SK-N-SH (cell line): ENCODE data around the gene MRPL36. TPM values are rescaled to one million over a fixed set of nuclear protein-coding genes. Genes with fewer than 3 reads are reported as not detected.

Source experiments
- CTCF ChIA-PET: fragments of 300-600, 350-600 bp; formaldehyde crosslinking; extraction: SDS; loops from one replicate; lab custom pipeline; 2021; lab: Yijun Ruan, JAX
- POLR2A ChIA-PET: fragments of 350-600 bp; sonication (Branson Sonifier 250); formaldehyde crosslinking; extraction: SDS; loops from one replicate; lab custom pipeline; 2020; ENCODE audit warnings: antibody characterized with exemption, inconsistent platforms; lab: Yijun Ruan, JAX
- DNase-seq: peaks from one replicate; pipeline ENCODE4 v3.0.0; 2012
- H2AFZ ChIP-seq: fragments of 200-600 bp; sonication (generic); 2 replicates; pipeline ENCODE4 v1.8.1; 2016; ENCODE audit warnings: antibody characterized with exemption, mild to moderate bottlenecking, low read depth
- H3F3A ChIP-seq: fragments of 200-600 bp; sonication (generic); replicated peaks from 2 replicates; pipeline ENCODE3; 2016; ENCODE audit warnings: antibody characterized with exemption, mild to moderate bottlenecking; ENCODE audit not compliant: insufficient read depth
- H3K27ac ChIP-seq, 2 experiments: fragments of 200-500 bp in 1 of 2; fragments of 200-600 bp in 1 of 2; sonication (Bioruptor generic) in 1 of 2; sonication (generic), shearing (Covaris generic) in 1 of 2; 2 replicates each; pipeline versions ENCODE4 v1.5.1 to v1.6.1; 2014 to 2016; ENCODE audit warnings: low read depth in 2 of 2, inconsistent platforms in 1 of 2, low read length in 1 of 2, mild to moderate bottlenecking in 1 of 2, mixed read lengths in 1 of 2
- H3K27me3 ChIP-seq: fragments of 200-600 bp; sonication (generic), shearing (Covaris generic); 2 replicates; pipeline ENCODE4 v1.6.1; 2016; ENCODE audit warnings: mixed run types; ENCODE audit not compliant: insufficient read depth
- H3K36me3 ChIP-seq, 2 experiments: fragments of 200-500 bp in 1 of 2; fragments of 200-600 bp in 1 of 2; sonication (Bioruptor generic) in 1 of 2; sonication (generic) in 1 of 2; replicated peaks in 1 of 2; 2 replicates each; pipeline versions ENCODE3 to v1.5.1; 2014 to 2016; ENCODE audit warnings: low read length in 1 of 2, mild to moderate bottlenecking in 1 of 2; ENCODE audit not compliant: insufficient read depth in 2 of 2, control insufficient read depth in 1 of 2
- H3K4me1 ChIP-seq, 2 experiments: fragments of 200-500 bp in 1 of 2; fragments of 200-600 bp in 1 of 2; sonication (Bioruptor generic) in 1 of 2; sonication (generic), shearing (Covaris generic) in 1 of 2; 2 replicates each; pipeline versions ENCODE4 v1.5.1 to v1.6.1; 2014 to 2016; ENCODE audit warnings: low read depth in 1 of 2, low read length in 1 of 2, mixed run types in 1 of 2; ENCODE audit not compliant: insufficient read depth in 2 of 2, control insufficient read depth in 1 of 2
- H3K4me2 ChIP-seq: fragments of 200-600 bp; sonication (generic), shearing (Covaris generic); 2 replicates; pipeline ENCODE4 v1.6.1; 2017; ENCODE audit warnings: mixed run types
- H3K4me3 ChIP-seq, 2 experiments: fragments of 200-500 bp in 1 of 2; fragments of 200-600 bp in 1 of 2; sonication (Bioruptor generic) in 1 of 2; sonication (generic), shearing (Covaris generic) in 1 of 2; 2 replicates each; pipeline versions ENCODE4 v1.5.1 to v1.8.1; 2014 to 2016; ENCODE audit warnings: low read depth in 2 of 2, inconsistent platforms in 1 of 2, low read length in 1 of 2, mild to moderate bottlenecking in 1 of 2, mixed read lengths in 1 of 2, moderate library complexity in 1 of 2
- H3K79me2 ChIP-seq: fragments of 200-600 bp; sonication (generic); 2 replicates; pipeline ENCODE4 v1.8.1; 2017; ENCODE audit warnings: mild to moderate bottlenecking; ENCODE audit not compliant: insufficient read depth
- H3K9ac ChIP-seq: fragments of 200-600 bp; sonication (generic); 2 replicates; pipeline ENCODE4 v1.6.1; 2017; ENCODE audit warnings: mixed run types
- H3K9me2 ChIP-seq: fragments of 200-600 bp; sonication (generic); 2 replicates; pipeline ENCODE4 v1.6.1; 2017; ENCODE audit warnings: mixed run types
- H3K9me3 ChIP-seq: fragments of 200-600 bp; sonication (generic); 2 replicates; pipeline ENCODE4 v1.6.1; 2017; ENCODE audit warnings: mixed run types, mild to moderate bottlenecking, moderate library complexity
- H4K20me1 ChIP-seq: fragments of 200-600 bp; sonication (generic); 2 replicates; pipeline ENCODE4 v1.6.1; 2017; ENCODE audit warnings: mild to moderate bottlenecking, mixed run types; ENCODE audit not compliant: insufficient read depth
- ELF1 ChIP-seq: IDR thresholded peaks from 2 replicates; pipeline ENCODE4 v1.4.0; 2012
- EP300 ChIP-seq, 2 experiments: IDR thresholded peaks; 2 replicates each; pipeline versions ENCODE4 v1.4.0 to v1.6.1; 2012; ENCODE audit warnings: borderline replicate concordance in 1 of 2, low read depth in 1 of 2, low read length in 1 of 2
- FOXJ3 ChIP-seq: sonication (generic); formaldehyde crosslinking; IDR thresholded peaks from 2 replicates; pipeline ENCODE4 v1.5.1; 2020; ENCODE audit warnings: mild to moderate bottlenecking, missing genetic modification reagents
- FOXM1 ChIP-seq: IDR thresholded peaks from 2 replicates; pipeline ENCODE4 v1.4.0; 2012; ENCODE audit warnings: low read depth, mild to moderate bottlenecking
- GABPA ChIP-seq: IDR thresholded peaks from 2 replicates; pipeline ENCODE4 v1.4.0; 2012; ENCODE audit warnings: low read depth, mild to moderate bottlenecking
- JUND ChIP-seq: IDR thresholded peaks from 2 replicates; pipeline ENCODE4 v1.4.0; 2012
- MAX ChIP-seq: IDR thresholded peaks from 2 replicates; pipeline ENCODE4 v1.4.0; 2012; ENCODE audit warnings: low read depth
- MEF2A ChIP-seq: IDR thresholded peaks from 2 replicates; pipeline ENCODE4 v1.4.0; 2012; ENCODE audit warnings: low read depth, borderline replicate concordance
- MXI1 ChIP-seq: IDR thresholded peaks from 2 replicates; pipeline ENCODE4 v1.6.1; 2012; ENCODE audit warnings: mild to moderate bottlenecking, low read depth, low read length, improper control_type of control experiment
- NFIC ChIP-seq: IDR thresholded peaks from 2 replicates; pipeline ENCODE4 v1.4.0; 2012; ENCODE audit warnings: borderline replicate concordance
- NRF1 ChIP-seq: IDR thresholded peaks from 2 replicates; pipeline ENCODE4 v1.6.1; 2012; ENCODE audit warnings: low read depth, mild to moderate bottlenecking, low read length
- POLR2AphosphoS5 ChIP-seq: IDR thresholded peaks from 2 replicates; pipeline ENCODE4 v1.6.1; 2012; ENCODE audit warnings: low read depth, low read length
- RAD21 ChIP-seq: IDR thresholded peaks from 2 replicates; pipeline ENCODE4 v1.6.1; 2012; ENCODE audit warnings: mild to moderate bottlenecking, low read length
- RXRA ChIP-seq: IDR thresholded peaks from 2 replicates; pipeline ENCODE4 v1.4.0; 2012; ENCODE audit warnings: low read depth, mild to moderate bottlenecking, borderline replicate concordance
- SMC3 ChIP-seq: IDR thresholded peaks from 2 replicates; pipeline ENCODE4 v1.6.1; 2012; ENCODE audit warnings: low read depth, low read length, improper control_type of control experiment
- TAF1 ChIP-seq: IDR thresholded peaks from 2 replicates; pipeline ENCODE4 v1.6.1; 2012; ENCODE audit warnings: low read depth, mild to moderate bottlenecking, low read length, moderate library complexity, borderline replicate concordance
- TCF12 ChIP-seq: IDR thresholded peaks from 2 replicates; pipeline ENCODE4 v1.4.0; 2012
- TEAD4 ChIP-seq: IDR thresholded peaks from 2 replicates; pipeline ENCODE4 v1.4.0; 2012; ENCODE audit warnings: mild to moderate bottlenecking, borderline replicate concordance; ENCODE audit not compliant: insufficient read depth
- WGBS: methylation state at CpG from one replicate; pipeline ENCODE4 v1.1.6; 2017; ENCODE audit warnings: low lambda C conversion rate; 5-methylcytosine and 5-hydroxymethylcytosine counted together
- polyA plus RNA-seq, 3 experiments: library from polyadenylated mRNA; depleted of rRNA; stranded (reverse); fragments of >200 nt; gene quantifications; 2 replicates each; pipeline ENCODE4 v1.2.3, GENCODE V29; 2012
- TF ChIP-seq, protein P1 (sequence below): fragments of 150-350 bp; IDR thresholded peaks from 2 replicates; pipeline ENCODE4 v1.6.1; 2017; ENCODE audit warnings: antibody characterized with exemption, low read length, low read depth, borderline replicate concordance

The MRPL36 gene
- polyA plus RNA-seq, 1 of the 3 experiments (the other 2 are of a cell fraction): 78.4 TPM

GRCh38 chr5:1786621-1787471, 12.8 kb downstream of the MRPL36 start (continued):
- TF ChIP-seq EP300 (IDR thresholded peaks at IDR 0.05; ENCODE audit: borderline replicate concordance in 1 of 2, low read depth in 1 of 2, low read length in 1 of 2): no peak
- no peak for TF ChIP-seq NFIC
- no peak for TF ChIP-seq POLR2AphosphoS5
- TF ChIP-seq, all 33 proteins: peak for 0

GRCh38 chr5:1785984-1786383, 13.7 kb downstream of the MRPL36 start:
- no peak for DNase-seq
- Histone ChIP-seq H3K4me2 (no peak overlapping the region), H3F3A (peaks cover 18% of the 10 kb centered on the region), H3K4me1 (no peaks in the 10 kb centered on the region), H3K27me3 (peaks cover 28% of the 10 kb centered on the region), H2AFZ (no peak overlapping the region), H4K20me1 (no peaks in the 10 kb centered on the region), H3K9me2 (no peaks in the 10 kb centered on the region)
- WGBS: 64% methylated on average over 8 of the region's 13 CpGs
- CTCF ChIA-PET: interaction anchor here (1.0 kb wide), 1 partner anchor 114 kb away, joined by 3 read pairs; no protein-coding TSS in a partner anchor
- TF ChIP-seq TAF1 (no peak), ELF1 (no peak), NRF1 (no peak), MXI1 (no peak), GABPA (no peak), FOXM1 (no peak), SMC3 (no peak), TCF12 (no peak), JUND (no peak), MEF2A (no peak), POLR2AphosphoS5 (no peak), TEAD4 (no peak), FOXJ3 (CRISPR knock-in tag) (no peak), MAX (no peak), RXRA (no peak), RAD21 (no peak)
- TF ChIP-seq, protein P1, sequence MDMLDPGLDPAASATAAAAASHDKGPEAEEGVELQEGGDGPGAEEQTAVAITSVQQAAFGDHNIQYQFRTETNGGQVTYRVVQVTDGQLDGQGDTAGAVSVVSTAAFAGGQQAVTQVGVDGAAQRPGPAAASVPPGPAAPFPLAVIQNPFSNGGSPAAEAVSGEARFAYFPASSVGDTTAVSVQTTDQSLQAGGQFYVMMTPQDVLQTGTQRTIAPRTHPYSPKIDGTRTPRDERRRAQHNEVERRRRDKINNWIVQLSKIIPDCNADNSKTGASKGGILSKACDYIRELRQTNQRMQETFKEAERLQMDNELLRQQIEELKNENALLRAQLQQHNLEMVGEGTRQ: no peak
- TF ChIP-seq, all 33 proteins: peak for 0
- POLR2A ChIA-PET: no interaction called here
- no peaks in the 10 kb centered on the region for H3K79me2 ChIP-seq
- H3K27ac ChIP-seq: no peak overlapping the region
- H3K36me3 ChIP-seq: no peaks in the 10 kb centered on the region
- no peak overlapping the region for H3K9ac ChIP-seq
- H3K9me3 ChIP-seq: no peaks in the 10 kb centered on the region
- no peak overlapping the region for H3K4me3 ChIP-seq
